Transverse colon (tissue), 3 donors: Measurements from ENCODE around the gene RIMBP2.

ENCODE experiments used
- EP300 ChIP-seq: sonication (generic); formaldehyde crosslinking; IDR thresholded peaks from one replicate; pipeline ENCODE4 v1.6.1; 2017; ENCODE audit warnings: antibody characterized with exemption, low read depth
- TF ChIP-seq, protein P1 (sequence below), 5 experiments: fragments of 200-600 bp in 3 of 5; fragments of 450-650 bp in 2 of 5; sonication (generic) in 3 of 5; IDR thresholded peaks; 1 replicate in 2 of 5; 2 replicates in 3 of 5; pipeline ENCODE4 v1.5.1; 2016 to 2017; ENCODE audit warnings: antibody characterized with exemption in 5 of 5, inconsistent platforms in 3 of 5, mild to moderate bottlenecking in 2 of 5, moderate library complexity in 1 of 5

GRCh38 chr12:130468700-130469245 is 247.3 kb downstream of the RIMBP2 start:
- TF ChIP-seq, protein P1, sequence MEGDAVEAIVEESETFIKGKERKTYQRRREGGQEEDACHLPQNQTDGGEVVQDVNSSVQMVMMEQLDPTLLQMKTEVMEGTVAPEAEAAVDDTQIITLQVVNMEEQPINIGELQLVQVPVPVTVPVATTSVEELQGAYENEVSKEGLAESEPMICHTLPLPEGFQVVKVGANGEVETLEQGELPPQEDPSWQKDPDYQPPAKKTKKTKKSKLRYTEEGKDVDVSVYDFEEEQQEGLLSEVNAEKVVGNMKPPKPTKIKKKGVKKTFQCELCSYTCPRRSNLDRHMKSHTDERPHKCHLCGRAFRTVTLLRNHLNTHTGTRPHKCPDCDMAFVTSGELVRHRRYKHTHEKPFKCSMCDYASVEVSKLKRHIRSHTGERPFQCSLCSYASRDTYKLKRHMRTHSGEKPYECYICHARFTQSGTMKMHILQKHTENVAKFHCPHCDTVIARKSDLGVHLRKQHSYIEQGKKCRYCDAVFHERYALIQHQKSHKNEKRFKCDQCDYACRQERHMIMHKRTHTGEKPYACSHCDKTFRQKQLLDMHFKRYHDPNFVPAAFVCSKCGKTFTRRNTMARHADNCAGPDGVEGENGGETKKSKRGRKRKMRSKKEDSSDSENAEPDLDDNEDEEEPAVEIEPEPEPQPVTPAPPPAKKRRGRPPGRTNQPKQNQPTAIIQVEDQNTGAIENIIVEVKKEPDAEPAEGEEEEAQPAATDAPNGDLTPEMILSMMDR (IDR thresholded peaks at IDR 0.05): no peak
- TF ChIP-seq EP300: no peak
